Lung (tissue), 12 donors: Measurements from ENCODE around the gene FRY. TPM values are rescaled to one million over a fixed set of nuclear protein-coding genes. Genes with fewer than 3 reads are reported as not detected.

Experiments used
- ATAC-seq: fragments of 200-7000 bp; cut with Tn5 transposase; one replicate; pipeline ENCODE4 v1.9.1; 2020; ENCODE audit warnings: moderate number of reproducible peaks; ENCODE audit not compliant: insufficient read depth, low FRiP score
- DNase-seq, 3 donors: peaks; one replicate each; pipeline ENCODE4 v3.0.0-alpha.2; 2013 to 2017
- H3K27ac ChIP-seq, 2 donors: one replicate each; pipeline ENCODE4 v1.5.1; 2013; ENCODE audit warnings: mild to moderate bottlenecking in 2 of 2, moderate library complexity in 2 of 2, control low read depth in 1 of 2, inconsistent platforms in 1 of 2, low read depth in 1 of 2, low read length in 1 of 2
- H3K27me3 ChIP-seq, 3 donors: one replicate each; pipeline ENCODE4 v1.5.1; 2013; ENCODE audit warnings: low read length in 2 of 3; ENCODE audit not compliant: control insufficient read depth in 3 of 3, insufficient read depth in 3 of 3
- H3K36me3 ChIP-seq, 4 donors: one replicate each; pipeline ENCODE4 v1.5.1; 2013; ENCODE audit warnings: low read length in 4 of 4, mild to moderate bottlenecking in 1 of 4, moderate library complexity in 1 of 4; ENCODE audit not compliant: control insufficient read depth in 4 of 4, insufficient read depth in 4 of 4
- H3K4me1 ChIP-seq, 5 donors: one replicate each; pipeline ENCODE4 v1.5.1; 2013; ENCODE audit warnings: low read length in 5 of 5, mild to moderate bottlenecking in 2 of 5, moderate library complexity in 1 of 5; ENCODE audit not compliant: control insufficient read depth in 5 of 5, insufficient read depth in 5 of 5
- H3K4me3 ChIP-seq: one replicate; pipeline ENCODE4 v1.5.1; 2013; ENCODE audit warnings: mild to moderate bottlenecking, control low read depth, moderate library complexity
- H3K9ac ChIP-seq, 2 donors: one replicate each; pipeline ENCODE4 v1.5.1; 2013; ENCODE audit warnings: low read length in 2 of 2, control low read depth in 1 of 2; ENCODE audit not compliant: insufficient read depth in 1 of 2
- H3K9me3 ChIP-seq, 4 donors: one replicate each; pipeline ENCODE4 v1.5.1; 2013; ENCODE audit warnings: low read length in 3 of 4, mild to moderate bottlenecking in 1 of 4, moderate library complexity in 1 of 4; ENCODE audit not compliant: control insufficient read depth in 4 of 4, insufficient read depth in 3 of 4
- WGBS, 2 donors: extraction: QIAGEN DNeasy Blood & Tissue Kit; methylation state at CpG; one replicate each; pipeline ENCODE4 v1.1.7; 2013; 5-methylcytosine and 5-hydroxymethylcytosine counted together
- polyA plus RNA-seq, 2 donors: library from polyadenylated mRNA; stranded (reverse); fragments of 200-250 nt; gene quantifications; one replicate each; pipeline ENCODE4 v1.2.1, GENCODE V29; 2013
- total RNA-seq, 2 donors: library from RNA; depleted of rRNA in 1 of 2; stranded (reverse); fragments of >200 nt in 1 of 2; gene quantifications; one replicate each; pipeline ENCODE4 v1.2.1, GENCODE V29; 2014 to 2021
- TF ChIP-seq, protein P1 (sequence below): IDR thresholded peaks from 2 replicates; pipeline ENCODE4 v1.5.1; 2012; ENCODE audit warnings: mild to moderate bottlenecking; ENCODE audit errors: control extremely low read depth, extremely low read depth
- donor health status: control.
- donor health status: control.
- donor health status: Bipolar disorder and iron deficiency.
- donor health status: healthy.
- donor health status: DM: yes; HTN: yes; CAD: no.

The FRY gene
- total and polyA plus RNA-seq, 4 donors: 7.4 to 79.6 (median 43.9) TPM

DNA sequence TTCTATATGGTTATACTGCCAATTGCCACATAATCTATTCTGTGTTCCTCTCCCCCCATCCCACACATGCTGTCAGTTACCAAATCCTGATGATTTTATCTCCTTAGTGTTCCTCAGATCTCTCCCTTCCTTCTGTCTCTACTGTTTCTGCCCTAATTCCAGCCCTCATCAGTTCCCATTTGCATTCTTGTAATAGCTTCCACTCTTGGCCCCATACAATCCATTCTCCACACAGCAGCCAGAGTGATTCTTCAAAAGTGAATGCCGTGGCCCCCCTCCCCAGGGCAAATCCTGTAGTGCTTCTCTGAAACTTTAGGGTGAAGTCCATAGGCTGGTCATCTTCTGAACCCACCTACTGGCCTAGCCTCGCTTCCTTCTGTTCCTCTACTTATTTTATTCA lies 169.2 kb downstream of the FRY start:
- no peaks in the 10 kb centered on the region for H3K27me3 ChIP-seq
- DNase-seq: no peak
- no peaks in the 10 kb centered on the region for H3K9me3 ChIP-seq
- peaks cover 0 to 5% (median 3%) of the 10 kb centered on the region in 4 donors for H3K36me3 ChIP-seq
- 93 to 94% methylated on average over 2 of the region's 2 CpGs for WGBS, 2 donors
- peak overlapping the region in 1 of 2 donors; percentile 38 for H3K27ac ChIP-seq
- H3K4me3 ChIP-seq: no peak overlapping the region
- TF ChIP-seq, protein P1, sequence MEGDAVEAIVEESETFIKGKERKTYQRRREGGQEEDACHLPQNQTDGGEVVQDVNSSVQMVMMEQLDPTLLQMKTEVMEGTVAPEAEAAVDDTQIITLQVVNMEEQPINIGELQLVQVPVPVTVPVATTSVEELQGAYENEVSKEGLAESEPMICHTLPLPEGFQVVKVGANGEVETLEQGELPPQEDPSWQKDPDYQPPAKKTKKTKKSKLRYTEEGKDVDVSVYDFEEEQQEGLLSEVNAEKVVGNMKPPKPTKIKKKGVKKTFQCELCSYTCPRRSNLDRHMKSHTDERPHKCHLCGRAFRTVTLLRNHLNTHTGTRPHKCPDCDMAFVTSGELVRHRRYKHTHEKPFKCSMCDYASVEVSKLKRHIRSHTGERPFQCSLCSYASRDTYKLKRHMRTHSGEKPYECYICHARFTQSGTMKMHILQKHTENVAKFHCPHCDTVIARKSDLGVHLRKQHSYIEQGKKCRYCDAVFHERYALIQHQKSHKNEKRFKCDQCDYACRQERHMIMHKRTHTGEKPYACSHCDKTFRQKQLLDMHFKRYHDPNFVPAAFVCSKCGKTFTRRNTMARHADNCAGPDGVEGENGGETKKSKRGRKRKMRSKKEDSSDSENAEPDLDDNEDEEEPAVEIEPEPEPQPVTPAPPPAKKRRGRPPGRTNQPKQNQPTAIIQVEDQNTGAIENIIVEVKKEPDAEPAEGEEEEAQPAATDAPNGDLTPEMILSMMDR: no peak
- no peak for ATAC-seq
- H3K9ac ChIP-seq: no peak overlapping the region
- H3K4me1 ChIP-seq: peaks cover 0 to 13% (median 4%) of the 10 kb centered on the region in 5 donors

DNA sequence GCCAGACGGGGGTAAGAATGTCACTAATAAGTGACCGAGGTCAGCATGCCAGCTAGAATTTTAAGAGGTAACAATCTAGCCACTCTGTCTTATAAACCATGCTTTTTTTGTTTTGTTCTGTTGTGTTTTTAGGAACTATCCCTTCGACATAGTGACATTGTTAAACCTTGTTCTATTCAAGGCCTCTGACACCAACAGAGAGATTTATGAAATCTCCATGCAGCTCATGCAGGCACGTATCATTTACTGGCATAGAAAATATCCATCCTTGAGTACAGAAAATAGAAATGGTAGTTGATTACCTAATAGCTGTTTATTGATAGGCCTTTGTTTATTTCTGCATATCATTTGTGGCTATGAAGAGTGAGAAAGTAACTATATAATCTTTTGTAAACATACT lies 170.2 kb downstream of the FRY start:
- Histone ChIP-seq H3K9me3 (no peaks in the 10 kb centered on the region), H3K27me3 (no peaks in the 10 kb centered on the region), H3K36me3 (peaks cover 0 to 5% (median 3%) of the 10 kb centered on the region in 4 donors), H3K4me1 (peaks cover 0 to 12% (median 8%) of the 10 kb centered on the region in 5 donors), H3K9ac (no peak overlapping the region), H3K4me3 (no peak overlapping the region), H3K27ac (peak overlapping the region in 1 of 2 donors; percentile 15)
- ATAC-seq (no peak), DNase-seq (no peak)
- TF ChIP-seq, protein P1: no peak
- 92 to 94% methylated on average over 4 of the region's 4 CpGs for WGBS, 2 donors

GRCh38 chr13:32202268-32202667 lies 170.7 kb downstream of the FRY start:
- Histone ChIP-seq H3K4me3 (no peak overlapping the region), H3K4me1 (peaks cover 0 to 12% (median 8%) of the 10 kb centered on the region in 5 donors), H3K9me3 (no peaks in the 10 kb centered on the region), H3K27ac (peak overlapping the region in 1 of 2 donors; percentile 41), H3K27me3 (no peaks in the 10 kb centered on the region), H3K36me3 (peaks cover 0 to 5% (median 3%) of the 10 kb centered on the region in 4 donors), H3K9ac (no peak overlapping the region)
- TF ChIP-seq, protein P1: no peak
- DNase-seq (no peak), ATAC-seq (no peak)
- 93 to 96% methylated on average over 6 of the region's 6 CpGs for WGBS, 2 donors

GRCh38 chr13:32203221-32203620 lies 171.6 kb downstream of the FRY start:
- H3K27me3 ChIP-seq: no peaks in the 10 kb centered on the region
- ATAC-seq: no peak
- H3K27ac ChIP-seq: peak overlapping the region in 1 of 2 donors; percentile 29
- no peaks in the 10 kb centered on the region for H3K9me3 ChIP-seq
- 90 to 95% methylated on average over 5 of the region's 5 CpGs for WGBS, 2 donors
- peaks cover 0 to 8% (median 3%) of the 10 kb centered on the region in 4 donors for H3K36me3 ChIP-seq
- TF ChIP-seq, protein P1: no peak
- no peak overlapping the region for H3K9ac ChIP-seq
- no peak for DNase-seq
- no peak overlapping the region for H3K4me3 ChIP-seq
- H3K4me1 ChIP-seq: peaks cover 0 to 12% (median 8%) of the 10 kb centered on the region in 5 donors
